Neural progenitor cell (in vitro differentiated cells): ENCODE measurements around the gene MED31. TPM values are rescaled to one million over a fixed set of nuclear protein-coding genes. Genes with fewer than 3 reads are reported as not detected.

Experiments used
- DNase-seq: peaks from one replicate; pipeline ENCODE4 v3.0.0-alpha.2; 2016; ENCODE audit warnings: low spot score
- H2AFZ ChIP-seq: fragments of 200-600 bp; sonication (generic); replicated peaks from 2 replicates; pipeline ENCODE4 v1.6.1; 2016; ENCODE audit warnings: antibody characterized with exemption
- H3F3A ChIP-seq: fragments of 200-600 bp; sonication (generic); 2 replicates; pipeline ENCODE4 v1.6.1; 2016; ENCODE audit warnings: antibody characterized with exemption, low read depth
- H3K27ac ChIP-seq: fragments of 200-600 bp; sonication (generic); 2 replicates; pipeline ENCODE4 v1.5.1; 2016; ENCODE audit warnings: mild to moderate bottlenecking
- H3K27me3 ChIP-seq: fragments of 200-600 bp; sonication (generic); 2 replicates; pipeline ENCODE4 v1.6.1; 2016; ENCODE audit warnings: mild to moderate bottlenecking, moderate library complexity
- H3K36me3 ChIP-seq: fragments of 200-600 bp; sonication (generic); 2 replicates; pipeline ENCODE4 v1.5.1; 2016
- H3K4me1 ChIP-seq: fragments of 200-600 bp; sonication (generic); 2 replicates; pipeline ENCODE4 v1.6.1; 2016; ENCODE audit warnings: mixed run types
- H3K4me2 ChIP-seq: fragments of 200-600 bp; sonication (generic); 2 replicates; pipeline ENCODE4 v1.6.1; 2016
- H3K4me3 ChIP-seq: fragments of 200-600 bp; sonication (generic); 2 replicates; pipeline ENCODE4 v1.5.1; 2016
- H3K79me2 ChIP-seq: fragments of 200-600 bp; sonication (generic); 2 replicates; pipeline ENCODE4 v1.6.1; 2016; ENCODE audit warnings: low read depth
- H3K9ac ChIP-seq: fragments of 200-600 bp; sonication (generic); 2 replicates; pipeline ENCODE4 v1.6.1; 2016
- H3K9me3 ChIP-seq: fragments of 200-600 bp; sonication (generic); 2 replicates; pipeline ENCODE4 v1.5.1; 2016; ENCODE audit warnings: low read depth
- H4K20me1 ChIP-seq: fragments of 200-600 bp; sonication (generic); 2 replicates; pipeline ENCODE4 v1.6.1; 2016; ENCODE audit warnings: low read depth
- H3K27ac Mint-ChIP-seq: 3 replicates; pipeline ENCODE4 v1.8.0; 2021; ENCODE audit warnings: mixed read lengths
- H3K27me3 Mint-ChIP-seq: 2 replicates; pipeline ENCODE4 v1.8.0; 2022; ENCODE audit warnings: low read depth, mild to moderate bottlenecking, inconsistent platforms, moderate library complexity, mixed read lengths; ENCODE audit not compliant: insufficient read depth
- H3K36me3 Mint-ChIP-seq: 3 replicates; pipeline ENCODE4 v1.8.0; 2021; ENCODE audit warnings: mixed read lengths
- H3K4me1 Mint-ChIP-seq: 3 replicates; pipeline ENCODE4 v1.8.0; 2021; ENCODE audit warnings: mixed read lengths
- H3K4me3 Mint-ChIP-seq: 3 replicates; pipeline ENCODE4 v1.8.0; 2021; ENCODE audit warnings: mild to moderate bottlenecking, moderate library complexity, mixed read lengths
- H3K9me3 Mint-ChIP-seq: 3 replicates; pipeline ENCODE4 v1.8.0; 2020; ENCODE audit warnings: mixed read lengths
- CTCF ChIP-seq: fragments of 200-600 bp; sonication (generic); IDR thresholded peaks from 2 replicates; pipeline ENCODE4 v1.5.1; 2017; ENCODE audit warnings: antibody characterized with exemption, mild to moderate bottlenecking
- EZH2 ChIP-seq: fragments of 200-600 bp; sonication (generic); IDR thresholded peaks from 2 replicates; pipeline ENCODE4 v1.6.1; 2017; ENCODE audit warnings: antibody characterized with exemption, mild to moderate bottlenecking, moderate library complexity
- EZH2phosphoT487 ChIP-seq: fragments of 200-600 bp; sonication (generic); IDR thresholded peaks from 2 replicates; pipeline ENCODE4 v1.6.1; 2017; ENCODE audit warnings: antibody characterized with exemption
- total RNA-seq: library from RNA; depleted of rRNA; stranded (reverse); fragments of >200 nt; gene quantifications from 2 replicates; pipeline ENCODE4 v1.2.3, GENCODE V29; 2015; ENCODE audit warnings: low replicate concordance

Gene MED31
- total RNA-seq, 1 donor from 2014 or later: 35.7 TPM

GRCh38 chr17:6684881-6685767 lies 33.7 kb upstream of the MED31 start:
- H3K4me1 ChIP-seq: no peaks in the 10 kb centered on the region
- no peaks in the 10 kb centered on the region for H4K20me1 ChIP-seq
- no peak overlapping the region for H3K27ac ChIP-seq
- Mint-ChIP-seq H3K36me3 (no peaks in the 10 kb centered on the region), H3K4me3 (no peak overlapping the region), H3K27ac (no peak overlapping the region), H3K9me3 (no peaks in the 10 kb centered on the region), H3K4me1 (peaks cover 3% of the 10 kb centered on the region), H3K27me3 (peaks cover 12% of the 10 kb centered on the region)
- H3K9ac ChIP-seq: no peak overlapping the region
- H3K27me3 ChIP-seq: no peaks in the 10 kb centered on the region
- no peaks in the 10 kb centered on the region for H3F3A ChIP-seq
- H3K36me3 ChIP-seq: no peaks in the 10 kb centered on the region
- H3K9me3 ChIP-seq: no peaks in the 10 kb centered on the region
- H2AFZ ChIP-seq: no peak overlapping the region
- no peak overlapping the region for H3K4me2 ChIP-seq
- H3K4me3 ChIP-seq: no peak overlapping the region
- no peaks in the 10 kb centered on the region for H3K79me2 ChIP-seq
- DNase-seq: no peak
- TF ChIP-seq EZH2phosphoT487 (no peak), EZH2 (no peak), CTCF (no peak)

GRCh38 chr17:6684460-6684783 lies 33.0 kb upstream of the MED31 start:
- no peak overlapping the region for H3K4me3 ChIP-seq
- H3K4me1 ChIP-seq: no peaks in the 10 kb centered on the region
- TF ChIP-seq CTCF (no peak), EZH2phosphoT487 (no peak), EZH2 (no peak)
- Mint-ChIP-seq H3K36me3 (no peaks in the 10 kb centered on the region), H3K27me3 (peaks cover 11% of the 10 kb centered on the region), H3K4me3 (no peak overlapping the region), H3K9me3 (no peaks in the 10 kb centered on the region), H3K4me1 (peaks cover 3% of the 10 kb centered on the region), H3K27ac (peak overlapping the region; percentile 7)
- H3K4me2 ChIP-seq: no peak overlapping the region
- no peak overlapping the region for H3K9ac ChIP-seq
- no peaks in the 10 kb centered on the region for H3K79me2 ChIP-seq
- no peaks in the 10 kb centered on the region for H3K9me3 ChIP-seq
- no peaks in the 10 kb centered on the region for H3K36me3 ChIP-seq
- no peak overlapping the region for H3K27ac ChIP-seq
- DNase-seq: no peak
- no peak overlapping the region for H2AFZ ChIP-seq
- no peaks in the 10 kb centered on the region for H3F3A ChIP-seq
- no peaks in the 10 kb centered on the region for H3K27me3 ChIP-seq
- no peaks in the 10 kb centered on the region for H4K20me1 ChIP-seq

- no peaks in the 10 kb centered on the region for H3K36me3 Mint-ChIP-seq
- Histone ChIP-seq H3K27me3 (no peaks in the 10 kb centered on the region), H3K9me3 (no peaks in the 10 kb centered on the region), H3K9ac (no peak overlapping the region), H3K4me3 (no peak overlapping the region), H3K79me2 (no peaks in the 10 kb centered on the region), H3K27ac (no peak overlapping the region), H3K36me3 (no peaks in the 10 kb centered on the region), H3K4me1 (no peaks in the 10 kb centered on the region), H3F3A (no peaks in the 10 kb centered on the region), H2AFZ (no peak overlapping the region), H4K20me1 (no peaks in the 10 kb centered on the region), H3K4me2 (no peak overlapping the region)
- DNase-seq: no peak
- TF ChIP-seq EZH2phosphoT487 (no peak), EZH2 (no peak), CTCF (no peak)
- H3K27me3 Mint-ChIP-seq: peaks cover 9% of the 10 kb centered on the region
- no peak overlapping the region for H3K4me3 Mint-ChIP-seq
- H3K4me1 Mint-ChIP-seq: peaks cover 3% of the 10 kb centered on the region
- H3K9me3 Mint-ChIP-seq: no peaks in the 10 kb centered on the region
- H3K27ac Mint-ChIP-seq: peak overlapping the region; percentile 7
Measured at GRCh38 chr17:6683730-6684459, 32.5 kb upstream of the MED31 start.
